Caki2 (cell line): ENCODE results near the gene WNK3. TPM values are rescaled to one million over a fixed set of nuclear protein-coding genes. Genes with fewer than 3 reads are reported as not detected.
A peak's percentile ranks its signal among the peaks of the same experiment; 100 is the strongest.
"Not testable (repeated sequence)": the region's sequence is repeated elsewhere in the genome, so short reads cannot be mapped to it uniquely, and the experiment has no call there.

Source experiments
- DNase-seq: peaks from one replicate; pipeline ENCODE4 v3.0.0-alpha.2; 2015; ENCODE audit warnings: low read depth
- in situ Hi-C: cut with HindIII; loops from 2 replicates; pipeline ENCODE4 v1.10.0; 2016; ENCODE audit warnings: low sequenced_read_pairs, low pct_unique_long_range_greater_than_20kb, mixed read lengths
- total RNA-seq: library from RNA; depleted of rRNA; stranded (reverse); fragments of >200 nt; shearing (Covaris generic); gene quantifications from 2 replicates; pipeline ENCODE4 v1.2.3, GENCODE V29; 2014; ENCODE audit warnings: low replicate concordance; rRNA removed

Gene WNK3
- total RNA-seq = 0.96 and 2.7 TPM in 2 replicates

DNA sequence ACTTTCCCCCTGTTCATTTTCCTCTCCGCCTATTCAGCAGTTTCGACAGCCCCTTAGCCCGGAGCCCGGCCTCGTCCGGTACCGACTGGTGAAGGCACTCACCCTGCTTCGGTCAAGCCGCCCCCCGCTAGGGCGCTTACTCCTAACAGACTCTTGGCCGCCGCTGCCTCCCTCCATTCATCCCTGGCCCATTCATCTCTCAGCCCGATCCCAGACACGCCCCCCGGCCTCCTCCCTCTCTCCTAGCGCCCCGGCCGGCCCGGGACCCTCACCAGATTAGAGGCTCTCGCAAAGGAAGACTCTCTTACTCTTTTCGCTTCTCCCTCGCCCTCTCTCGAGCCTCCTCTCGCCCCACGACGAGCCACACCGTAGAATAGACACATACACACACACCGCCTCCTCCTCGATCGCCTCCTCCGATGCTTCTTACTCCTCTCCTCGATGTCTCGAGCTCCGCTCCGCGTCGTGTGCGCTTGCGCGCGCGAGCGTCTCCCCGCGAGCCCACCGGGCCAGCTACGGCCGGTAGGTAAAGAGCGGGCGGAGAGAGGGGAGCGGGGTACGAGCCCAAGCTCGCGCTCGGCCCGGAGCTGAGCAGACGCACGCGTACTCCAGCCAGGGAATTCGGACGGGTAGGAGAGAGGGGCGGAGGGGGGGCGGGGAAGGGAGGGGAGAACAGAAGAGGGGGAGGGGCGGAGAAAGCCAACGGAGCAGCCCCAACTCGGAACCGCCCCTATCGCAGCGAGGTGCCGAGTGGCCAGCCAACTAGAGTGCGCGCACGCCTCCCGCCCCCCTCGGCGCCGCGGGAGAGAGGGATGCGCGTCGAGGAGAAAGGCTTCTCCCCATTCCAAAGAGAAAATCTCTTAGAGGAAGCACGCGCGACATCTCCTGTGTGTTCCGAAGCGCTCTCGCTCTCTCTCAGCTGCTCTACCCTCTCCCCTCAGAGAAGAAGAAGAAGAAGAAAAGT, at the start of gene WNK3:
TSS of gene WNK3 (minus strand) at position 633 of the 964 bp plus-strand sequence.
- in situ Hi-C loops = no loop called here
- DNase-seq = peak; percentile 77

DNA sequence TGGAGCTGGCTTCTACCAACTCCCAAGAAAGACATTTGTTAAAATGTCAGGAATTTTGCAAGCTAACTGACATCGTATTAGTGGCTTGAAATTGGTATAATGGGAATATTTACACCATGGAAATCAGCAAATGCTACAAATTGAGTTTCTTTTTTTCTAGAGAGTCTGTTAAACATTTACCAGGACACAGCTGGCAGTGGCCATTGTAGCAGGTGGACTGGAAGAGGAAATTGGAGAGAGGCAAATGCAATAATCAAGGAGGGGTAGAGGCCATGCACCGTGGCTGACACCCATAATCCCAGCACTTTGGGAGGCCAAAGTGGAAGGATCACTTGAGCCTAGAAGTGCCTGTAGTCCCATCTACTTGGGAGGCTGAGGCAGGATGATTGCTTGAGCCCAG, 49.4 kb upstream of the WNK3 start:
- in situ Hi-C loops = no loop called here

DNA sequence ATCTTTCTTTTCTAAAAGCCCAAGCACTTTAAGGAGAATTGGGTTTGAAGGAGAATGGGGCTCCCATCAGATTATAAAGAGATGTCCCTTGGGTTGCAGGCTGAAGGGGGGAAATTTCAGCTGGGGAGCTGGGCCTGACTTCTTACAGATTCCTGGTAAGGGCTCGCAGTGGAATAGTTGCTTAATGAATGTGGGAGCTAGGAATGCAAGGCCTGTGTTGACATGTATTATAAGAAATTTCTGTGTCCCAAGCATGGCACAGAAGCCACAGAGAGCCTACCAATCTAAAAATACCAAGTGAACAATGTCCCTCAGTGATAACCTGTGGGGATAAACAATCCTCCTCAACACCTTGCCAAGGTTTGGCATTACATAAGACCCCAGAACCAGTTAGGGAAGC, 39.3 kb upstream of the WNK3 start:
- in situ Hi-C loops = no loop called here
- no peak for DNase-seq

More for the DNA sequence above, 49.4 kb upstream of the WNK3 start:
- DNase-seq = no peak

DNA sequence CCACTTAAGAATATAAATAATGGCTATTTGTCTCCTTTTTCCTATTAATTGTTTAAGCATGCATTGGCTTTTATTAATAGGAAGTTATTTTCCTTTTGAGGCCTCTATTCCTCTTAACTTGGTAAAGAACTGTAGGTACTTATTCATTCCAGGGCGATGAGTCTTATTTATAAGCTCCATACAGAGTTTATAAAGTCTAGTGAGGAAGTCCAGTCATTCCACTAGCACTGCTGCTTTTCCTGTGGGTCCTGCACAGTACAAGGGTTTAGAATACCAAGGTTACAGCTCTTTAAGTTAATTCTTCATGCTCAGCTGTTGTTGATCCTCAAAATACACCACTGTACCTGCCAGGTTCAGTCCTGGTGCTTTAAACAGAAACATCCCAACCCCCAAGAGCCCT, 28.5 kb upstream of the WNK3 start:
- in situ Hi-C loops = no loop called here
- no peak for DNase-seq

DNA sequence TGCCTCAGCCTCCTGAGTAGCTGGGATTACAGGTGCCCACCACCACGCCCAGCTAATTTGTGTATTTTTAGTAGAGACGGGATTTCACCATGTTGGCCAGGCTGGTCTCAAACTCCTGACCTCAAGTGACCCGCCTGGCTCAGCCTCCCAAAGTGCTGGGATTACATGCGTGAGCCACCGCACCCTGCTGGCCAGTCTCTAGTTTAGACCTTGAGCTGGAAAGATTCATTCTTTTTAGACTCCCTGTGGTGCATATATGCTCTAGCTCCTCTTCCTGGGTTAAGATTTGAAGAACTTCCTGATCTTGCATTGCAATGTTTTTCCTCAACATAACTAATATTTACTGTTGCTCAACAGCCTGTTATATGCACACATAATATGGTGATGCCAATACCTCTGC, 26.8 kb upstream of the WNK3 start:
- DNase-seq, in situ Hi-C loops: not testable (repeated sequence)

DNA sequence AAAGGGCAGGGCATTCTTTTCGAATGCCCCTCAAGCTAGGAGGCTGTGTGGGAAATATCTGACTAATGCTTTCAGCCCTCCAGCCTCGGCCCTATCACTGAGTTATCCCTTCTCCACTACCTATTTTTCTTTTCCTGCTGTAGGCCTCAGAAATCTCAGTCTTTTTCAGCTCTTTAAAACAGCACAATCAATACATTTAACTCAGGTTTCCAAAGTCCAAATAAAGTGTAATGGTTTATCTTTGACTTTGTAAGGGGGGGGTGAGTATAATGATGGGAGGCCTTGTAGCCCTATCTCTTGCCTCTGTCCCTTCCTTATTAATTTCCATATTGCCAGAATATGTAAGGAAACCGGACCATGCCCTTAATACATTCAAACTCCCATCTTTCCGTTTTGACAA, 1.6 kb upstream of the WNK3 start:
- in situ Hi-C loops = no loop called here

DNA sequence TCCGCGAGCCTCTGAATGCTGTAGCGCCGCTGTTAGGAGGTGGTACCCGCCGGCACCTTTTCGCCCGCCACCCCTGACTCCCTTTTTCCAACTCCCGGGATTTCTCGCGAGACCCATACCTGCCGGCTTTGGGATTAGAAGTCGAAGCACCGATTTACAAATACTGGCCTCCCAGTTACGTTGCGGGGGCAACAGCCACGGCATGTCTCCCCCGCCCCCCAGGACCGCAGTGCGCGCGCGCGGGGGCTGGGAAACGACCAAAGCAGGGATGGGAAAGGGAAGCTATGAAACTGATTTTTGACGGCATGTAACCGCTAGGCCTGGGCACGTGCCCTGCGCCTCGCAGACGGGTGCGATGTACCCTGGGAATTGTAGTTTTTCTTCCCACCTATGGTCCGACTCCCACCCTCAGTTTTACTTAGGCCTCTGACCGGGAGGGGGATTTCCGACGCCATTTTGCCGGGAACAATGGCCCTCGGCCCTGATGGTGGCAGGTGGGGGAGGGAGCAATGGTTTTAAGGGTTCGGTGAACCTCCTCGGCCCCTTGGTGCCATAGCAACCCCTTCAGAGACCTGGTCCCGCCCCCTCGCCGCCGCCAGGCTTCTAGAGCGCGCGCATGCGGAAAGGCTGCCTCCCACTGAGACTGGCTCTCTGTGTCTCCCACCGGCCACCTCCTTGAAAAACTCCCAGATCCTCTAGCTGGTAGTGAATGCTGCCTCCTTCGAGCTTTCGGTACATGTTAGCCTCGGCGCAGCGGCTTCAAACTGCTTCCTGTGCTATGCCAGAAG, 772 bp upstream of the WNK3 start:
- peak; percentile 69 for DNase-seq
- in situ Hi-C loops = no loop called here

More for the DNA sequence above, 1.6 kb upstream of the WNK3 start:
- no peak for DNase-seq

DNA sequence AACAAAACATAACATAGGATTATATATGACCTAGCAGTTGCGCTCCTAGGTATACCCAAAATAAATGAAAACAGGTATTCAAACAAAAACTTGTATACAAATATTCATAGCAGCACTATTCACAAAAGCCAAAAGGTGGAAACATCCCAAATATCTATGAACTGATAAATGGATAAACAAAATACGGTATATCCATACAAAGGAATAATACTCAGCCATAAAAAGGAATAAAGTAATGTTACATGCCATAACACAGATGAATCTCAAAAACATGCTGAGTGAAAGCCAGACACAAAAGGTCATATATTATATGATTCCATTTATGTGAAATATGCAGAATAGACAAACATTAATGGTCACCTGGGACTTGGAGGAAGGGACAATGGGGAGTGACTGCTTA, 5.2 kb downstream of the WNK3 start:
- in situ Hi-C loops = no loop called here
- DNase-seq = no peak

DNA sequence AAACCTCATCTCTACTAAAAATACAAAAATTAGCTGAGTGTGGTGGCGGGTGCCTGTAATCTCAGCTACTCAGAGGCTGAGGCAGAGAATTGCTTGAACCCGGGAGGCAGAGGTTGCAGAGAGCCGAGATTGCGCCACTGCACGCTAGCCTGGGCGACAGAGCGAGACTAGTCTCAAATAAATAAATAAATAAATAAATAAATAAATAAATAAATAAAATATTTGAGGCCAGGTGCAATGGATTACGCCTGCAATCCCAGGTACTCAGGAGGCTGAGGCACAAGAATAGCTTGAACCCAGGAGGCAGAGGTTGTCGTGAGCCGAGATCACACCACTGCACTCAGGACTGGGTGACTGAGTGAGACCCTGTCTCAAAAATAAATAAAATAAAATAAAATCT, 20.5 kb downstream of the WNK3 start:
- in situ Hi-C loops, DNase-seq: not testable (repeated sequence)

DNA sequence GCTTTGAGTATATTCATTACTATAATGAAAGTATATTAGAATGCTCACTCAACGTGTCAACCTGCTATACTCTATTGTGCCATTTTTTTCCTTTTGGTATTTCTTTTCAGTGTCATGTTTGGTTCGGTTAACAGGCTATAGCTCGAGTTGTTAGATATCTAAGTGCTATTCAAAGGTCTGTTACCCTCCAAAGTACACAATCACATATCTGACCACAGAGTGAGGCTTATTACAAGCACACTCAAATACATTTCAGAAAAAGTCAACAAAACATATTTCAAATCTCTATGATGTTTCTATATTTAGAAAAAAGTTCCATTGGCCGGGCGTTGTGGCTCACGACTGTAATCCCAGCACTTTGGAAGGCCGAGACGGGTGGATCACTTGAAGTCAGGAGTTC, 32.8 kb downstream of the WNK3 start:
- DNase-seq = no peak
- in situ Hi-C loops = no loop called here

DNA sequence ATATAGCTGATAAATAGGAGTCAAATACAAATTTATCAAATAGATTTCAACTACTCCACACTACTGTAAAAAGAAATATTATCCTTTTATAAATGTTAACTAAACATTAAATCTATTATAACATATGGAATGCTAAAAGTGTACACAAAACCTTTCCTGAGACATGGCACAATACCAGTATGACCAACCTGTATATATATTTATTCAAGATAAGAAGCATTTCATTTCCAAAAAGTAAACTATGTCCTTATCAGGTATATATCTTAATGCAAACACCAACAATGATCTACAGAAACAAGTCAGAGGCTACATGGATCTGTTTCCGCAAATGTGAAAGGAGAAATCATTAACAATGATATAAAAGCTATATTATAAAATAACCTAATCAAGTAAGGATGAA, 37.8 kb downstream of the WNK3 start:
- DNase-seq = no peak
- in situ Hi-C loops = no loop called here

DNA sequence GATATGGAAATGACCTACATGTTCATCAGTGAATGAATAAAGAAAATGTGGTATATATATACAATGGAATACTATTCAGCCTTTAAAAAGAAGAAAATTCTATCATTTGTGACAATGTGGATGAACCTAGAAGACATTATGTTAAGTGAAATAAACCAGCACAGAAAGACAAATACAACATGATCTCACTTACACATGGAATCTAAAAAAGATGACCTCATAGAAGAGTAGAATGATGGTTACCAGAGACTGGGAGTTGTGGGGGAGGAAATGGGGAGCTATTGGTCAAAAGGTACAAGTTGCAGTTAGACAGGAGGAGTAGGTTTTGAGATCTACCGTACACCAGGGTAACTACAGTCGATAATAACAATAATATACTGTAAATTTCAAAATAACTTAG, 51.5 kb downstream of the WNK3 start:
- in situ Hi-C loops = no loop called here
- no peak for DNase-seq

DNA sequence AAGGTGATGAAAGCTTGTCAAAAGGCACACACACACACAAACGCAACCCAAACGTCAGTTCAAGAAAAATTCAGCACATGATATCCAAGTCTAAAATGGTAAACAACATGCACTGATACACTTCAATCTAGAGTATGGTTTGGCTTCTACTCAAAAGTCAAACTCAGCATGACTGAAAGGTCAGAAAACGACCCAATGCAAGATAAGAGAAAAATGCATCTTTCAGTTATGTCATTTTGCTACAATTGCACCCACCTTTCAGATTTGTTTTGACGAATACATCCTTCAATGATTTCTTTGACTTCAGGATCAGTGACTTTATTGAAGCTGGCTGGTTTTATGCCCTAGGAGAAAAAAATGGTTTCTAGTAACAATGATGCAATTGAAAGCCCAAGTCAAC, 56.3 kb downstream of the WNK3 start:
- no peak for DNase-seq
- in situ Hi-C loops = no loop called here

DNA sequence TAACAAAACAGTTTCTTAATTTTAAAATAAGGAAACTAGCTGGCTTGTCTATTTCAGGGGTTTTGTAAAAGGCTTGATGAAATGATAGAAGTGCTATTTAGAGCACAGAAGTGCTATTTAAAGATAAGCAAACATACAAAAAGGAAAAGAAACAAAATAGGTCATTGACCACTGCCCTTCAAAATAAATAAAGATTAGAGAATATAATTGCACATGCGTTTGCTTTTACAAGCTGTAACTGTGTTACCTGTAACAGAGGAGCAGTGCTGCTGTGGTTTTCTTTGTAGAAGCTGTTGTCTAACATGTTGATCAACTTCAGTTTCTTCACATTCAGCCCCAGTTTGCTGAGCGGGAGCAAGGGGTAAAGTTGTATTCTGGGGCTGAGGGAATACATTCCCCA, 63.5 kb downstream of the WNK3 start:
- in situ Hi-C loops = no loop called here

DNA sequence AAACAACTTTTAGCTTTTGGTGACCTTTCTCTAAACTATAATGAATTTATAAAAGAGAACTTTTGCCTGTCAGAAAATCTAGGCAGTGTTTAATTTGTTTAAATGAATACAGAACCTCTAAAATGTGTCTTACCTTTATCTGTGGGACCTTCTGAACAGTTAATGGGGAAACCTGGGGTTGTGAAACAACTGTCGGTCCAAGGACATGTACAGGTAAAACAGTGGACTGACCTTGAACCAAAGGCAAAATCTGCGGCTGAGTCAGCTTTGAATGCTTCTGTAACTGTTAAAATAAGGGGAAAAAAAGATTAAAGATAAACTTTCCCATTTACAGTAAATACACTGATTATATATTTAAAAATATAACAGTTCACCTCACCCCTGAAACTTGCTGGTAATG, 65.1 kb downstream of the WNK3 start:
- in situ Hi-C loops = no loop called here
- no peak for DNase-seq

More for the DNA sequence above, 63.5 kb downstream of the WNK3 start:
- DNase-seq = no peak

DNA sequence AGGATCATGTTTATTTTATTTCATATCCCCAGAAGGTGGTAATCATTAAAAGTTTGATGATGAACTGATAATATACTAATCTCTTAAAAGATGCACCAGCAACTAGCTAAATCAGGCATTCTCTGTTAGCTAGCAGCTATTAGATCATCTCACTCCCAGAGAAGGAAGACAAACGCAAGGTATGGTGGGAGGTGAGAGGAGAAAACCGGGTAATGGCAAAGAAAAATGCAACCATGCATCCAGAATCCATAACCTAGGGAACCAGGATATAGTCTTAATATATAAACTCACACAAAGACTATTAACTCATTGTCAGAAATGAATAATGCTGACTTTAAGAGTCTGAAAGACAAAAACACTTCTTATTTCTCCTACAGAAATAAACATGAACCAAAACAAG, 66.1 kb downstream of the WNK3 start:
- in situ Hi-C loops = no loop called here
- no peak for DNase-seq

DNA sequence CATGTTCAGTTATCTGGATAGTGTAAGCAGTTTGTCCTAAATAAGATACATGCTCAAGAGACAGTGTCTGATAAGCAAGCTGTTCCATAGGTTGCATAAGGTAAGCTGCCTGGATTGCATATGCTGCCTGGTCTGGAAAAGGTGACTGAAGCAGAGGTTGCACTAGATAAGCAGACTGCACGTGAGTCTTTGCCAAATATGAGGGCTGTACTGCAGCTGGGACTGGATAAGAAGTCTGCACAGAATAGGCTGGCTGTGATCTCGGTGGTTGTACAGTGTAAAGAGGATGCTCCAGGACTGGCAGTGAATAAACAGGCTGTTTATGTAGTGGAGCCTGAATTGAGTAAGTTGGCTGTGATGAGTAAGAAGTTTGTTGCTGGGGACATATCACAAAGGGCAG, 68.9 kb downstream of the WNK3 start:
- no peak for DNase-seq
- in situ Hi-C loops = no loop called here

DNA sequence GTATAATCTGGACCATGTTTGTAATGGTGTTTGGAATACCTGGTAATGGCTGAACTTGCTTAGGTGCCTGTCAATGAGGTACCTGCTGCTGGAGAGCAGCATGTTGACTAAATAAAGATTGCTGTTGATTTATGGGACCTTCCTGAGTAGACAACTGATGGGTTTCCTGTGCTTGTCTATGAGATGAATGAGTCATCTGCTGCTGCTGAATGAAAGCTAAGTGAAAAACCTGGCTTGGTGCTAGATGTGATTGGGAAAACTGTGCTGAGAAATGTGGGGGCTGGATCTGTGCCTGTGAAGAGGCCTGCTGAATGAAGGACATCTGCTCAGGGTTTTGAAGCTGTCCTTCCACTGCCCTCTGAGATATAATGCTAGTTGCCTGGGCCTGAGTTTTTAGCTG, 69.6 kb downstream of the WNK3 start:
- in situ Hi-C loops = no loop called here
- no peak for DNase-seq

DNA sequence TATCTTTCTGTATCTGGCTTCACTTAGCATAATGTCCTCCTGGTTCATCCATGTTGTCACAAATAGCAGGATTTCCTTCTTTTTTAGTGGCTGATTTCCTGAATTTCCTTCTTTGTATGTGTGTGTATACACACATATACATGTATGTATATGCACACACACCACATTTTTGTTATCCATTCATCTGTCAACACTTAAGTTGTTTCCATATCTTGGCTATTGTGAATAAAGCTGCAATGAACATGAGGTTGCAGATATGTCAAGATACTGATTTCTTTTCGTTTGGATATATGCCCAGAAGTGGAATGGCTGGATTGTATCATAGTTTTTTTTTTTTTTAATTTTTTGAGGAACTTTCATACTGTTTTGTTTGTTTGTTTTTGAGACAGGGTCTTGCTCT, 76.2 kb downstream of the WNK3 start:
- in situ Hi-C loops = no loop called here
- no peak for DNase-seq
